ENCODE data around the gene DMXL2.

Gene DMXL2

DNA sequence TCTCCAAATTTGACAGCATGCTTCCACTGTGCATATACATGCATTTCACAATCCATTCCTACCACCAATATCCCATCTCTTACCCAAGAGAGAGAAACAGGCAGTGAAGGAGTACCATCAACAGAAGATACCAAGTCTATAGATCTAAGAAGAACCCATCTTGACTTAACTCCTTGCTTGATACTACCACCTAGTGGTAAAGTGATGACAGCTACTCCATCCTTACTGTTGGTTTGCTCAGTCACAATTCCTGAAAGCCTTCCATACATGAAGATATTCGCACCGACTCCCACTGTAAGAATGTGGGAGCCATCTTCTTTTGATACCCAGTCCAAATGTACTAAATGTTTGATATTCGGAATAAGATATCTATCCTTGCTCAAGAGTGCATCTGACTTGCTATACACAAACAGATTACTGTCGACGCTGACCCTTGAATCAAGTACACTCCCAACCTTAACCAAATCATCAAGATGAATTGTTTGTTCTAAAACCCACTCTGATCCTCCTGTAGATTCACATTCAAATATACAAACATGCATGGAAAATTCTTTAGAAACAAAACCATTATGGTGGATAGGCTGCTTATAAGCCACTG, 123.1 kb downstream of the DMXL2 start:
- H3K27ac ChIP-seq = no peak overlapping the region
- TF ChIP-seq CTCF (conservative IDR thresholded peaks at IDR 0.05) (peak; percentile 81), ZFX (IDR thresholded peaks at IDR 0.05) (no peak)

DNA sequence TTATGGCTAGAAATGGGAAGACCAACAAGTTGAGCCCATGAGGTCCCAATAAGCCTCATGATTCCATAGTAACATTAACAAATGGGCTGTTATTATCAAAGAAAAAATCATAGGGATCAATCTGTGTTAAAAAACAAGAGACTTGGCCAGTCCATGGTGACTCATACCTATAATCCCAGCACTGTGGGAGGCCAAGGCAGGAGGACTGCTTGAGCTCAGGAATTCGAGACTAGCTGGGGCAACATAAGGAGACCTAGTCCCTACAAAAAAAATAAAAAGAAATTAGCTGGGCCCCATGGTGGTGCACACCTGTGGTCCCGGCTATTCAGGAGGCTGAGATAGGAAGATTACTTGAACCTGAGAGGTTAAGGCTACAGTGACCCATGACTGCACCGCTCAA, 124.8 kb downstream of the DMXL2 start:
- TF ChIP-seq ZFX (IDR thresholded peaks at IDR 0.05) (no peak), CTCF (conservative IDR thresholded peaks at IDR 0.05) (no peak)
- no peak overlapping the region for H3K27ac ChIP-seq

DNA sequence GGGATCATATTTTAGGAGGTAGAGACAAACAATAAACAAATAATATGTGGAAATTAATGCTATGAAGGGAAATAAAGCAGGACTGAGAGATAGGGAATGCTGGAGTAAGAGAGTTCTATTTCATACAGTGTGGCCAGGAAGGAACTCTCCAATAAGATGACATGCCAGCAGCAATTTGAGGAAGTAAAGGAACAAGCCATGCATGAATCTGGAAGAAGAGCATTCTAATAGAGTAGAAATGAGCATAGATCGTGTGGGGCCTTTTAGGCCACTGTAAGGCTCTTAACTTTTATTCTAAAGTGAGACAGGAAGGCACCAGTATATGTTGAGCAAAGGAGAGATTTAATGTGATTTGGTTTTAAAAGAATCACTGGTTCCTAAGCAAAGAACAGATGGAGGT, 126.3 kb downstream of the DMXL2 start:
- peak overlapping the region; percentile 55; the same call in 1 of the 2 replicates for H3K27ac ChIP-seq
- no peak for TF ChIP-seq CTCF (conservative IDR thresholded peaks at IDR 0.05)
- no peak for TF ChIP-seq ZFX (IDR thresholded peaks at IDR 0.05)

GRCh38 chr15:51494411-51495314, 127.9 kb downstream of the DMXL2 start:
- TF ChIP-seq ZFX (IDR thresholded peaks at IDR 0.05) (no peak), CTCF (conservative IDR thresholded peaks at IDR 0.05) (no peak)
- no peak overlapping the region for H3K27ac ChIP-seq

DNA sequence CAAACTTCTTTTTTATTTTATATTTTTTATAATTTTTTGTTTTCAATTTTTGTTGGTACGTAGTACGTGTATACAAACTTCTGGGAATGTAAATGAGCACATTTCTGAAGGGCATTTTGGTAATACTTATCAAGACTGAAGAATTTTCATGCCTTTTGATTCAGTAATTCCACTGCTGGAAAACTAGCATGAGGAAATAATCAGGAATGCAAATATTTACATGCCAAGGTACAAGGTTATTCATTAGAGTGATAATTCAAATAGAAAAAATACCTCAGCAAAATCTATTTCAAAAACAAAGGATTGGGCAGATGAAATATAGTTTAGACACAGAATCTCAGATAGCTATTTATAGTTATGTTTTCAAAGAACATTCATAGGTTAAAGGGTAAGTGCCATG, 128.7 kb downstream of the DMXL2 start:
- H3K27ac ChIP-seq = no peak overlapping the region
- no peak for TF ChIP-seq CTCF (conservative IDR thresholded peaks at IDR 0.05)
- TF ChIP-seq ZFX (IDR thresholded peaks at IDR 0.05) = no peak

GRCh38 chr15:51492528-51492927, 130.0 kb downstream of the DMXL2 start:
- TF ChIP-seq ZFX (IDR thresholded peaks at IDR 0.05) = no peak
- TF ChIP-seq CTCF (conservative IDR thresholded peaks at IDR 0.05) = no peak
- H3K27ac ChIP-seq = no peak overlapping the region

DNA sequence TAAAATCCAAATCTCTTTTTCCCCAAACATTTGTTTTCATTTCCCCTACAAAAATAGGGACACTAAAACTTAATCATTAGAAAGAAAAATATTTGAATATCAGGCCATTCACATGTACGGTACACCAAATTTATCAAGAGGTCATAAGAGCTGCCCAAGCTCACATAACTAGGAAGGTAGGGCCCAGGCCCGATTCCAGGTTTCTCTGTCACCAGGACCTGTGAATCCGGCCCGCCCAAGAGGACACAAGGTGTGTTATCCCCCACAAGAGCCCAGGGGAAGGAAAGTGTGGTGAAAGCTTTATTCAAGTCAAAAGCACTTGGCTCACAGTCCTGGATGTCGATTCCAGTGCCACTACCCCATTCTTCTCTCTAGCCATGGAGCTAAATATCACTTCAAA, 130.6 kb downstream of the DMXL2 start:
- TF ChIP-seq ZFX (IDR thresholded peaks at IDR 0.05) = no peak
- TF ChIP-seq CTCF (conservative IDR thresholded peaks at IDR 0.05) = no peak
- H3K27ac ChIP-seq = peak overlapping the region; percentile 55
